ENCODE data around the gene FAM89A.

DNA sequence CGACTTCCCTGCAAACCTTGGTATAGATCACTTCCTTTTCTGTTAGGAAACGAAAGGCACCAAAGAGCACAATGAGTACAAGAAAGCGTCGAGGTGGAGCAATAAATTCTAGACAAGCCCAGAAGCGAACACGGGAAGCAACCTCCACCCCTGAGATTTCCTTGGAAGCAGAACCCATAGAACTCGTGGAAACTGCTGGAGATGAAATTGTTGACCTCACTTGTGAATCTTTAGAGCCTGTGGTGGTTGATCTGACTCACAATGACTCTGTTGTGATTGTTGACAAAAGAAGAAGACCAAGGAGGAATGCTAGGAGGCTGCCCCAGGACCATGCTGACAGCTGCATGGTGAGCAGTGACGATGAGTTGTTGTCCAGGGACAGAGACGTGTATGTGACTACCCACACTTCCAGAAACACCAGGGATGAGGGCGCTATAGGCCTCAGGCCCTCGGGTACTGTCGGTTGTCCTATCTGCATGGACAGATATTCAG lies 18.5 kb downstream of the FAM89A start:
- no peak for TF ChIP-seq CTCF (conservative IDR thresholded peaks at IDR 0.05; ENCODE audit: low read depth, low read length)
- no peak for TF ChIP-seq EZH2 (IDR thresholded peaks at IDR 0.05; ENCODE audit: low read length, unreplicated experiment)
- no peak for TF ChIP-seq EZH2phosphoT487 (IDR thresholded peaks at IDR 0.05; ENCODE audit: borderline replicate concordance, low read length)

All from PC-3 (cell line).